MCF 10A (cell line): Measurements from ENCODE around the gene SDK1. TPM values are rescaled to one million over a fixed set of nuclear protein-coding genes. Genes with fewer than 3 reads are reported as not detected.

Experiments used
- BruUV-seq: library from RNA; stranded (reverse); fragments of 400-500 nt; replicated peaks from 2 replicates; lab custom pipeline; 2021; lab: Mats Ljungman, UMichigan
- CTCF ChIA-PET: fragments of 300-600 bp; sonication (Branson Sonifier 250); formaldehyde crosslinking; extraction: SDS; loops from one replicate; lab custom pipeline; 2021; ENCODE audit warnings: antibody characterized with exemption, inconsistent platforms; lab: Yijun Ruan, JAX
- POLR2A ChIA-PET: fragments of 300-600, 350-650 bp; sonication (Branson Sonifier 250); formaldehyde crosslinking; extraction: SDS; loops from one replicate; lab custom pipeline; 2020; ENCODE audit warnings: antibody characterized with exemption, inconsistent platforms; lab: Yijun Ruan, JAX
- DNase-seq: peaks from one replicate; pipeline ENCODE4 v3.0.0-alpha.2; 2018; ENCODE audit not compliant: unreplicated experiment
- H3K27ac Mint-ChIP-seq: one replicate; pipeline ENCODE4 v1.8.0; 2022; ENCODE audit warnings: mild to moderate bottlenecking, low read depth, mixed read lengths; ENCODE audit not compliant: unreplicated experiment
- H3K27me3 Mint-ChIP-seq: one replicate; pipeline ENCODE4 v1.8.0; 2022; ENCODE audit warnings: mixed read lengths; ENCODE audit not compliant: insufficient read depth, unreplicated experiment
- H3K36me3 Mint-ChIP-seq: one replicate; pipeline ENCODE4 v1.8.0; 2022; ENCODE audit warnings: mild to moderate bottlenecking, moderate library complexity, mixed read lengths; ENCODE audit not compliant: insufficient read depth, unreplicated experiment
- H3K4me1 Mint-ChIP-seq: one replicate; pipeline ENCODE4 v1.8.0; 2022; ENCODE audit warnings: mixed read lengths; ENCODE audit not compliant: insufficient read depth, unreplicated experiment
- H3K4me3 Mint-ChIP-seq: one replicate; pipeline ENCODE4 v1.8.0; 2022; ENCODE audit warnings: mild to moderate bottlenecking, moderate library complexity, mixed read lengths; ENCODE audit not compliant: unreplicated experiment
- H3K9me3 Mint-ChIP-seq: one replicate; pipeline ENCODE4 v1.8.0; 2022; ENCODE audit warnings: mixed read lengths; ENCODE audit not compliant: unreplicated experiment
- CTCF ChIP-seq: fragments of 200-600 bp; IDR thresholded peaks from one replicate; pipeline ENCODE4 v1.8.0; 2022; ENCODE audit warnings: antibody characterized with exemption, mild to moderate bottlenecking; ENCODE audit not compliant: unreplicated experiment
- intact Hi-C: fragments of 100-400 bp; cut with micrococcal nuclease; formaldehyde crosslinking; loops from 2 replicates; pipeline ENCODE4 v1.14.1; 2022
- total RNA-seq: library from RNA; stranded (reverse); gene quantifications from 2 replicates; pipeline ENCODE4 v1.2.3, GENCODE V29; 2022

The SDK1 gene
- total RNA-seq, 1 experiment from 2014 or later: 3.3 TPM

- no TSS peak for BruUV-seq
- Mint-ChIP-seq H3K36me3 (no peaks in the 10 kb centered on the region), H3K9me3 (no peaks in the 10 kb centered on the region), H3K4me3 (no peak overlapping the region), H3K27me3 (no peaks in the 10 kb centered on the region), H3K27ac (no peak overlapping the region), H3K4me1 (no peaks in the 10 kb centered on the region)
- ChIA-PET POLR2A (no interaction called here), CTCF (interaction anchor here (1.4 kb wide), 1 partner anchor 25 kb away, joined by 3 read pairs; no protein-coding TSS in a partner anchor)
- DNase-seq: no peak
- intact Hi-C loops: no loop called here
- no peak for TF ChIP-seq CTCF
Measured at GRCh38 chr7:4133491-4134044, 832.5 kb downstream of the SDK1 start.

GRCh38 chr7:4134204-4134603 lies 833.2 kb downstream of the SDK1 start:
- intact Hi-C loops: no loop called here
- TF ChIP-seq CTCF: no peak
- H3K9me3 Mint-ChIP-seq: no peaks in the 10 kb centered on the region
- H3K4me3 Mint-ChIP-seq: no peak overlapping the region
- no peaks in the 10 kb centered on the region for H3K4me1 Mint-ChIP-seq
- H3K27me3 Mint-ChIP-seq: no peaks in the 10 kb centered on the region
- POLR2A ChIA-PET: no interaction called here
- no peak overlapping the region for H3K27ac Mint-ChIP-seq
- no peaks in the 10 kb centered on the region for H3K36me3 Mint-ChIP-seq
- BruUV-seq: no TSS peak
- DNase-seq: no peak
- CTCF ChIA-PET: no interaction called here

GRCh38 chr7:4134631-4135030 lies 833.6 kb downstream of the SDK1 start:
- intact Hi-C loops: no loop called here
- TF ChIP-seq CTCF: no peak
- BruUV-seq: no TSS peak
- no peak for DNase-seq
- Mint-ChIP-seq H3K4me3 (no peak overlapping the region), H3K36me3 (no peaks in the 10 kb centered on the region), H3K27me3 (no peaks in the 10 kb centered on the region), H3K4me1 (no peaks in the 10 kb centered on the region), H3K9me3 (no peaks in the 10 kb centered on the region), H3K27ac (no peak overlapping the region)
- POLR2A ChIA-PET: no interaction called here
- CTCF ChIA-PET: no interaction called here

- intact Hi-C loops: no loop called here
- no peak for TF ChIP-seq CTCF
- Mint-ChIP-seq H3K27me3 (peaks cover 4% of the 10 kb centered on the region), H3K4me3 (no peak overlapping the region), H3K36me3 (no peaks in the 10 kb centered on the region), H3K9me3 (no peaks in the 10 kb centered on the region), H3K4me1 (no peaks in the 10 kb centered on the region), H3K27ac (no peak overlapping the region)
- ChIA-PET POLR2A (no interaction called here), CTCF (interaction anchor here (0.7 kb wide), 1 partner anchor 27 kb away, joined by 3 read pairs; no protein-coding TSS in a partner anchor)
- BruUV-seq: no TSS peak
- no peak for DNase-seq
Measured at GRCh38 chr7:4135301-4135700, 834.2 kb downstream of the SDK1 start.
